Embryonic facial prominence (tissue), 1 donor: ENCODE data around the gene KIF5C.
"Not testable (repeated sequence)": the region's sequence is repeated elsewhere in the genome, so short reads cannot be mapped to it uniquely, and the experiment has no call there.

ENCODE experiments used
- DNase-seq: peaks from one replicate; pipeline ENCODE4 v3.0.0-alpha.2; 2016; ENCODE audit errors: extremely low spot score

The KIF5C gene

GRCh38 chr2:148874868-148875341 is at the start of gene KIF5C:
Gene KIF5C (plus strand): TSS chr2:148875227. CDS start chr2:148875618, 391 bp downstream.
- peak; percentile 44 for DNase-seq

GRCh38 chr2:148826791-148827190 is 48.2 kb upstream of the KIF5C start:
- DNase-seq = no peak

GRCh38 chr2:148828941-148829340 is 46.1 kb upstream of the KIF5C start:
- DNase-seq = no peak

GRCh38 chr2:148829618-148830017 is 45.4 kb upstream of the KIF5C start:
- no peak for DNase-seq

GRCh38 chr2:148832637-148833036 is 42.4 kb upstream of the KIF5C start:
- no peak for DNase-seq

- DNase-seq = no peak
These were observed 33.0 kb upstream of the KIF5C start for GRCh38 chr2:148842050-148842449.

- no peak for DNase-seq
These were observed 26.9 kb upstream of the KIF5C start for GRCh38 chr2:148848146-148848545.

- no peak for DNase-seq
These were observed 21.6 kb upstream of the KIF5C start for GRCh38 chr2:148853458-148853857.

- no peak for DNase-seq
These were observed 15.0 kb upstream of the KIF5C start for GRCh38 chr2:148860037-148860436.

GRCh38 chr2:148861367-148861766 is 13.7 kb upstream of the KIF5C start:
- DNase-seq = no peak

- not testable (repeated sequence) for DNase-seq
These were observed 12.5 kb upstream of the KIF5C start for GRCh38 chr2:148862478-148862877.

- no peak for DNase-seq
These were observed 9.5 kb upstream of the KIF5C start for GRCh38 chr2:148865512-148865911.

GRCh38 chr2:148866091-148866490 is 8.9 kb upstream of the KIF5C start:
- no peak for DNase-seq

GRCh38 chr2:148867079-148867769 is 7.8 kb upstream of the KIF5C start:
- no peak for DNase-seq

GRCh38 chr2:148875387-148876051 is 492 bp downstream of the KIF5C start:
- DNase-seq = no peak

- DNase-seq = no peak
These were observed 1.2 kb downstream of the KIF5C start for GRCh38 chr2:148876202-148876594.

- no peak for DNase-seq
These were observed 1.8 kb downstream of the KIF5C start for GRCh38 chr2:148876595-148877402.

GRCh38 chr2:148877403-148877740 is 2.3 kb downstream of the KIF5C start:
- DNase-seq = no peak

GRCh38 chr2:148880636-148881035 is 5.6 kb downstream of the KIF5C start:
- DNase-seq = no peak

- DNase-seq = no peak
These were observed 7.0 kb downstream of the KIF5C start for GRCh38 chr2:148882051-148882450.

- no peak for DNase-seq
These were observed 10.2 kb downstream of the KIF5C start for GRCh38 chr2:148885209-148885608.

GRCh38 chr2:148885988-148886387 is 11.0 kb downstream of the KIF5C start:
- DNase-seq = no peak
